ENCODE measurements around the gene EVX2. TPM values are rescaled to one million over a fixed set of nuclear protein-coding genes. Genes with fewer than 3 reads are reported as not detected.

EVX2 gene
- total RNA-seq (2016; rRNA removed; fragmentation: Illumina TruSeq; extraction: Trizol) (not detected in 2 replicates), polyA plus RNA-seq (2011; rRNA removed) (not detected in 2 replicates), polyA minus RNA-seq (2011; rRNA and poly(A)+ RNA removed; ENCODE audit: low replicate concordance) (not detected in 2 replicates), Bru-seq, nascent RNA (not detected), BruChase-seq, experiment 1, labeled RNA remaining after a 6-hour chase (not detected), BruChase-seq, experiment 2, labeled RNA remaining after a 2-hour chase (not detected)
- not detected in 2 replicates for total RNA-seq (2016; cell fraction: cytosol; rRNA removed; fragmentation: Illumina TruSeq; extraction: Trizol; ENCODE audit: low read depth)
- total RNA-seq (2016; cell fraction: insoluble cytoplasmic fraction; rRNA removed; fragmentation: Illumina TruSeq; extraction: Trizol): not detected in 2 replicates
- total RNA-seq (2016; cell fraction: membrane; rRNA removed; fragmentation: Illumina TruSeq; extraction: Trizol): not detected in 2 replicates
- not detected in 2 replicates for total RNA-seq (2016; cell fraction: nucleus; rRNA removed; fragmentation: Illumina TruSeq; extraction: Trizol)
- not detected in 2 replicates for polyA plus RNA-seq (2011; cell fraction: cytosol; rRNA removed)
- polyA plus RNA-seq (2011; cell fraction: nucleus; rRNA removed): not detected in 2 replicates
- polyA plus RNA-seq (2012): not detected in 2 replicates
- polyA plus RNA-seq (2016; cell fraction: cytosol; fragmentation: Illumina TruSeq; extraction: Trizol; ENCODE audit: low read depth): not detected in 2 replicates
- polyA plus RNA-seq (2016; cell fraction: insoluble cytoplasmic fraction; fragmentation: Illumina TruSeq; extraction: Trizol; ENCODE audit: low read depth): not detected in 2 replicates
- not detected in 2 replicates for polyA plus RNA-seq (2016; cell fraction: membrane; fragmentation: Illumina TruSeq; extraction: Trizol; ENCODE audit: low read depth)
- polyA plus RNA-seq (2016; cell fraction: nucleus; fragmentation: Illumina TruSeq; extraction: Trizol; ENCODE audit: insufficient read depth, low read depth): not detected in 2 replicates
- not detected in 2 replicates for polyA minus RNA-seq (2011; cell fraction: cytosol; rRNA and poly(A)+ RNA removed)
- polyA minus RNA-seq (2011; cell fraction: nucleus; rRNA and poly(A)+ RNA removed): not detected in 2 replicates
- long read RNA-seq, experiment 1: 0 reads
- long read RNA-seq, experiment 2: 0 reads

DNA sequence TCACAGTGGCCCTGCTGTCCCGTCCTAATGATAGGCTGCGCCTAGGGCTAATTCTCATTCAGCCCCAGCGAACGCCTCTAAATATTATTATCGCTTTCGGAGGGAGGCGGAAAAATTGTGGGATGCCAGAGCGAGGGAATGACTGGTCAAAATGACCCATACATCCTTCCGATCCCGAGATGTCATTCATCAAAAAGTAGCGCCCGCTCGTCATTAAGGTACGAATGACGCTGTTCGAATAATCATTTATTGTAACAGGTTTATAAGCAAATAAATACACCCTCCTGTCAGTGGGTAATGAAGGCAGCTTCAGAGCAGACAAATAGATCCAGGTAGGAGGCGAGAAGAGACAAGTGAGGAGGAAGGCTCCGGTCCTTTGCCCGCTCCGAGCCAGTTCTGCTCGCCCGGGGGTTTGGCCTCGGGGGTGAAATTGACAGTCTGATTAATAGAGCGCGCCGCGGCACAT is at the start of gene EVX2:
Gene EVX2 (minus strand): TSS at position 167 of the 466 bp plus-strand sequence. CDS start 186 bp downstream, outside the sequence.
- H3K27me3 ChIP-seq (ENCODE audit: control insufficient read depth in 1 of 2, insufficient read depth in 2 of 2, low read length in 2 of 2): peaks cover 7 to 82% of the 10 kb centered on the region in 2 experiments; a peak in 4 of 5 replicates
- DNase-seq (ENCODE audit: low spot score) (no peak), ATAC-seq (no peak), FAIRE-seq (no peak)
- BruUV-seq (replicated peaks): no TSS peak
- peak within 1 kb of the TSS; percentile 46 for H3K4me2 ChIP-seq (ENCODE audit: low read depth, low read length)
- no peak within 1 kb of the TSS for H3K27ac ChIP-seq (ENCODE audit: extremely low read length, insufficient read depth, low read length)
- ChIA-PET CTCF (ENCODE audit: low intra/inter-chr PET ratio, low total read pairs) (no interaction called here), POLR2A (no interaction called here)
- H3K4me3 ChIP-seq (replicated peaks in 1 of 3; ENCODE audit: insufficient read depth in 1 of 3, low read depth in 2 of 3, low read length in 3 of 3): peak within 1 kb of the TSS in 1 of 3 experiments; percentile 31; a peak in 1 of 6 replicates
- H2AFZ ChIP-seq (ENCODE audit: low read length): no peak within 1 kb of the TSS
- WGBS (ENCODE audit: low lambda C conversion rate): 58% methylated on average over 27 of the region's 27 CpGs
- TF ChIP-seq RORA (CRISPR knock-in tag; IDR thresholded peaks at IDR 0.05) (no peak), NFATC3 (CRISPR knock-in tag; IDR thresholded peaks at IDR 0.05) (no peak), ZNF552 (CRISPR knock-in tag; IDR thresholded peaks at IDR 0.05; ENCODE audit: borderline replicate concordance) (no peak), ATF7-NPFF (CRISPR knock-in tag; IDR thresholded peaks at IDR 0.05; ENCODE audit: low read depth) (no peak), RCOR2 (CRISPR knock-in tag; IDR thresholded peaks at IDR 0.05) (no peak), ZNF354B (CRISPR knock-in tag; IDR thresholded peaks at IDR 0.05) (no peak), ZSCAN9 (CRISPR knock-in tag; IDR thresholded peaks at IDR 0.05; ENCODE audit: borderline replicate concordance) (no peak), TRIM22 (IDR thresholded peaks at IDR 0.05) (no peak), ZNF101 (CRISPR knock-in tag; IDR thresholded peaks at IDR 0.05; ENCODE audit: borderline replicate concordance, low read depth) (no peak), NFE2L1 (CRISPR knock-in tag; IDR thresholded peaks at IDR 0.05; ENCODE audit: borderline replicate concordance) (no peak), BRF2 (CRISPR knock-in tag; IDR thresholded peaks at IDR 0.05) (no peak), ZNF652 (CRISPR knock-in tag; IDR thresholded peaks at IDR 0.05; ENCODE audit: borderline replicate concordance, low read depth) (no peak), ZFAT (CRISPR knock-in tag; conservative IDR thresholded peaks at IDR 0.05) (no peak)
- TF ChIP-seq, protein P1, sequence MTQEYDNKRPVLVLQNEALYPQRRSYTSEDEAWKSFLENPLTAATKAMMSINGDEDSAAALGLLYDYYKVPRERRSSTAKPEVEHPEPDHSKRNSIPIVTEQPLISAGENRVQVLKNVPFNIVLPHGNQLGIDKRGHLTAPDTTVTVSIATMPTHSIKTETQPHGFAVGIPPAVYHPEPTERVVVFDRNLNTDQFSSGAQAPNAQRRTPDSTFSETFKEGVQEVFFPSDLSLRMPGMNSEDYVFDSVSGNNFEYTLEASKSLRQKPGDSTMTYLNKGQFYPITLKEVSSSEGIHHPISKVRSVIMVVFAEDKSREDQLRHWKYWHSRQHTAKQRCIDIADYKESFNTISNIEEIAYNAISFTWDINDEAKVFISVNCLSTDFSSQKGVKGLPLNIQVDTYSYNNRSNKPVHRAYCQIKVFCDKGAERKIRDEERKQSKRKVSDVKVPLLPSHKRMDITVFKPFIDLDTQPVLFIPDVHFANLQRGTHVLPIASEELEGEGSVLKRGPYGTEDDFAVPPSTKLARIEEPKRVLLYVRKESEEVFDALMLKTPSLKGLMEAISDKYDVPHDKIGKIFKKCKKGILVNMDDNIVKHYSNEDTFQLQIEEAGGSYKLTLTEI (CRISPR knock-in tag; conservative IDR thresholded peaks at IDR 0.05): no peak
- no peaks in the 10 kb centered on the region for H4K20me1 ChIP-seq (ENCODE audit: insufficient read depth, low read length)
- no peak within 1 kb of the TSS for H3K9ac ChIP-seq (ENCODE audit: insufficient read depth, low read depth, low read length)
- peaks cover 25% of the 10 kb centered on the region for H3K4me1 ChIP-seq (ENCODE audit: insufficient read depth, low read length)
- H3K79me2 ChIP-seq (ENCODE audit: insufficient read depth, low read length): no peaks in the 10 kb centered on the region
- no peaks in the 10 kb centered on the region for H3K36me3 ChIP-seq (replicated peaks in 1 of 2; ENCODE audit: control insufficient read depth in 1 of 2, insufficient read depth in 2 of 2, low read length in 2 of 2)
- no peaks in the 10 kb centered on the region for H3K9me3 ChIP-seq (ENCODE audit: low read length)
- intact Hi-C loops (cut with micrococcal nuclease; ENCODE audit: unreplicated experiment): no loop called here
- in situ Hi-C loops (cut with HindIII; ENCODE audit: extremely low pct_ligation_motif_present, low pct_unique_long_range_greater_than_20kb): no loop called here

All from HepG2 (cell line).